ENCODE measurements around the gene COL1A1. TPM values are rescaled to one million over a fixed set of nuclear protein-coding genes. Genes with fewer than 3 reads are reported as not detected.

COL1A1 gene
- total RNA-seq: 1,000 to 10,000 TPM; 1,525 to 2,315 TPM
- 1,000 to 10,000 TPM in 1 of 2 donors, 100 to 1,000 TPM in 1; 586 to 1,058 TPM for polyA plus RNA-seq (ENCODE audit: insufficient read length in 2 of 2)
- long read RNA-seq, donor 1, full-length matches to known transcripts: 66 of 307 reads
- long read RNA-seq, donor 1, partial matches to known transcripts: 241 of 307 reads
- long read RNA-seq, donor 1, other reads (novel, unspliced or antisense): 0 of 307 reads
- long read RNA-seq, donor 2, full-length matches to known transcripts: 2 of 2 reads
- long read RNA-seq, donor 2, partial matches to known transcripts: 0 of 2 reads
- long read RNA-seq, donor 2, other reads (novel, unspliced or antisense): 0 of 2 reads
- long read RNA-seq, donor 3, full-length matches to known transcripts: 69 of 306 reads
- long read RNA-seq, donor 3, partial matches to known transcripts: 237 of 306 reads
- long read RNA-seq, donor 3, other reads (novel, unspliced or antisense): 0 of 306 reads
- long read RNA-seq, donor 4, full-length matches to known transcripts: 29 of 98 reads
- long read RNA-seq, donor 4, partial matches to known transcripts: 69 of 98 reads
- long read RNA-seq, donor 4, other reads (novel, unspliced or antisense): 0 of 98 reads

DNA sequence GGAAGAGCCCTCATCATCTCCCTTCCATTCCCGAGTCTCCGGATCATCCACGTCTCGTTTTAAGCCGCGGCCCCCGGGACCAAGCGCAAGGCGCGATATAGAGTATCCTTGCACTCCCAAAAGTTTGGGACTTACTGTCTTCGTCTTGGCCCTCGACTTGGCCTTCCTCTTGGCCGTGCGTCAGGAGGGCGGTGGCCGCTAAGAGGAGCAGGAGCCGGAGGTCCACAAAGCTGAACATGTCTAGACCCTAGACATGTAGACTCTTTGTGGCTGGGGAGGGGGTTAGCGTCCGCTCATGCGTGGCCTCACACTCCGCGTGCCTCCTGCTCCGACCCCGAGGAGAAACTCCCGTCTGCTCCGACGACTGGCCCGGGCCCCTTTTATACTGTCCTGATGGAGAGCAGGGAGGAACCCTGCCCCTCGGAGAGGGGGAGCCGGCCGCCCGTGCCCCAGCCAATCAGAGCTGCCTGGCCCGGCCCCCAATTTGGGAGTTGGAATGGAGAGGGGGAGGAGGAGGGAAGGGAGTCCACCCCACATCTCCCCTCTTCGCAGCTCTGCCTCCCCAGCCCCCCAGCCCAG lies at the start of gene COL1A1:
Gene COL1A1, minus strand, starts transcription at position 356 of the 579 bp plus-strand sequence. Its CDS starts 118 bp downstream, at position 238.
- DNase-seq (ENCODE audit: low read depth in 4 of 6, low spot score in 6 of 6): peak in 1 of 6 donors; percentile 79
- Histone ChIP-seq H3K4me1 (ENCODE audit: control insufficient read depth, insufficient read depth, low read length) (peaks cover 45% of the 10 kb centered on the region), H3K27me3 (ENCODE audit: control insufficient read depth, insufficient read depth, low read length) (peaks cover 61% of the 10 kb centered on the region), H3K36me3 (ENCODE audit: control insufficient read depth, insufficient read depth, low read length) (no peaks in the 10 kb centered on the region), H3K9me3 (ENCODE audit: control insufficient read depth, insufficient read depth, low read length) (no peaks in the 10 kb centered on the region), H3K27ac (ENCODE audit: low read depth, low read length) (peak within 1 kb of the TSS; percentile 93), H3K4me3 (ENCODE audit: low read depth, low read length) (peak within 1 kb of the TSS; percentile 62)
- WGBS (ENCODE audit: insufficient coverage): under 1% methylated on average over 26 of the region's 34 CpGs

GRCh38 chr17:50248255-50248654 lies 46.8 kb upstream of the COL1A1 start:
- WGBS (ENCODE audit: insufficient coverage): 100% methylated on average over 1 of the region's 2 CpGs
- Histone ChIP-seq H3K36me3 (ENCODE audit: control insufficient read depth, insufficient read depth, low read length) (no peaks in the 10 kb centered on the region), H3K4me3 (ENCODE audit: low read depth, low read length) (no peak overlapping the region), H3K27me3 (ENCODE audit: control insufficient read depth, insufficient read depth, low read length) (no peaks in the 10 kb centered on the region), H3K9me3 (ENCODE audit: control insufficient read depth, insufficient read depth, low read length) (peaks cover 4% of the 10 kb centered on the region), H3K4me1 (ENCODE audit: control insufficient read depth, insufficient read depth, low read length) (no peaks in the 10 kb centered on the region), H3K27ac (ENCODE audit: low read depth, low read length) (no peak overlapping the region)
- DNase-seq (ENCODE audit: low read depth in 4 of 6, low spot score in 6 of 6): no peak

GRCh38 chr17:50244771-50245170 lies 43.3 kb upstream of the COL1A1 start:
- no peak for DNase-seq (ENCODE audit: low read depth in 4 of 6, low spot score in 6 of 6)
- 83% methylated on average over 1 of the region's 6 CpGs for WGBS (ENCODE audit: insufficient coverage)
- H3K4me3 ChIP-seq (ENCODE audit: low read depth, low read length): no peak overlapping the region
- H3K4me1 ChIP-seq (ENCODE audit: control insufficient read depth, insufficient read depth, low read length): no peaks in the 10 kb centered on the region
- H3K27me3 ChIP-seq (ENCODE audit: control insufficient read depth, insufficient read depth, low read length): no peaks in the 10 kb centered on the region
- H3K36me3 ChIP-seq (ENCODE audit: control insufficient read depth, insufficient read depth, low read length): no peaks in the 10 kb centered on the region
- no peak overlapping the region for H3K27ac ChIP-seq (ENCODE audit: low read depth, low read length)
- peaks cover 4% of the 10 kb centered on the region for H3K9me3 ChIP-seq (ENCODE audit: control insufficient read depth, insufficient read depth, low read length)

DNA sequence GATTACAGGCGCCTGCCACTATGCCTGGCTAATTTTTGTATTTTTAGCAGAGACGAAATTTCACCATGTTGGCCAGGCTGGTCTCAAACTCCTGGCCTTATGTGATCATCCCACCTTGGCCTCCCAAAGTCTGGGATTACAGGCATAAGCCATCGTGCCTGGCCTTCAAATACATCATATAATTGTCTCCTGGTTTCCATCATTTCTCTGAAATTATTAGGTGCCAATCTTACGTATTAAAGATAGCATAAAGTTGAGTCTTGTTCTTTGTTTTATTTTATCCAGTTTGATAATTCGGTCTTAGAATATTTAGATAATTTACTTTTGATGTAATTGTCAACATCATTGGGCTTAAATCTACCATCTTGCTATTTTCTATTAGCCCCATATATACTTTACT lies 40.0 kb upstream of the COL1A1 start:
- 100% methylated on average over 1 of the region's 5 CpGs for WGBS (ENCODE audit: insufficient coverage)
- no peaks in the 10 kb centered on the region for H3K9me3 ChIP-seq (ENCODE audit: control insufficient read depth, insufficient read depth, low read length)
- DNase-seq (ENCODE audit: low read depth in 4 of 6, low spot score in 6 of 6): no peak

DNA sequence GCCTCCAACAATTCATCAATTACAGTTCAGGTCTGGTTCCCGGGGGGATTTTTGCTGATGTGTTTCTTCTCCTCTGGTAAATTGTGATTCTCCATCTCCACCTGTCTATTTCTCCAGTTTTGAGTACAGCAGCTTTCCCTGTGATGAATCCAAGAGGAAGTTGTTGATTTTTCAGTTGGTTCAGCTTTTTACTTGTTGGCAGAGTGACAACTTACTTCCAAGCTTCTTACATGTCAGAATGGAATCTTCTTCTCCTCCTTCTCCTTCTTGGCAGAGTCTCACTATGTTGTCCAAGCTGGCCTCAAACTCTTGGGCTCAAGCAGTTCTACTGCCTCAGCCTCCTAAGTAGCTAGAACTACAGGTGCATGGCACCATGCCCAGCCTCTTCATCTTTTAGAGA lies 39.4 kb upstream of the COL1A1 start:
- H3K4me3 ChIP-seq (ENCODE audit: low read depth, low read length): no peak overlapping the region
- no peaks in the 10 kb centered on the region for H3K36me3 ChIP-seq (ENCODE audit: control insufficient read depth, insufficient read depth, low read length)
- DNase-seq (ENCODE audit: low read depth in 4 of 6, low spot score in 6 of 6): no peak
- H3K4me1 ChIP-seq (ENCODE audit: control insufficient read depth, insufficient read depth, low read length): no peaks in the 10 kb centered on the region
- no peaks in the 10 kb centered on the region for H3K9me3 ChIP-seq (ENCODE audit: control insufficient read depth, insufficient read depth, low read length)
- no peaks in the 10 kb centered on the region for H3K27me3 ChIP-seq (ENCODE audit: control insufficient read depth, insufficient read depth, low read length)
- WGBS (ENCODE audit: insufficient coverage): no CpG with 5 or more reads among the region's 1 CpG
- H3K27ac ChIP-seq (ENCODE audit: low read depth, low read length): no peak overlapping the region

More for the DNA sequence above, 40.0 kb upstream of the COL1A1 start:
- H3K4me3 ChIP-seq (ENCODE audit: low read depth, low read length): no peak overlapping the region
- no peak overlapping the region for H3K27ac ChIP-seq (ENCODE audit: low read depth, low read length)
- no peaks in the 10 kb centered on the region for H3K27me3 ChIP-seq (ENCODE audit: control insufficient read depth, insufficient read depth, low read length)
- H3K36me3 ChIP-seq (ENCODE audit: control insufficient read depth, insufficient read depth, low read length): no peaks in the 10 kb centered on the region
- H3K4me1 ChIP-seq (ENCODE audit: control insufficient read depth, insufficient read depth, low read length): no peaks in the 10 kb centered on the region

DNA sequence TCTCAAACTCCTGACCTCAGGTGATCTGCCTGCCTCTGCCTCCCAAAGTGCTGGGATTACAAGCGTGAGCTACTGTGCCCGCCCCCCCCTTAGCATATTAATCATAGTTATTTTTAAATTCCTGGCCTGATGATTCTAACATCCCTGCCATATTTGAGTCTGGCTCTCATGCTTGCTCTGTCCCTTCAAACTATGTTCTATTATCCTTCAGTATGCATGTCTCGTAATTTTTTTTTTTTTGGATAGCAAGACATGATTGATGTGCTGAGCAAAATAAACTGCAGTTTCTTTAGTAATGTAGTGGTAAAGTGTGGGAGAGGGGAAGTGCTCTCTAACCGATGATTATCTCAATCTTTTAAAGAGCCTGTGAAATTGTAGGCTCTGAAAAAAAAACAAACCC lies 38.5 kb upstream of the COL1A1 start:
- Histone ChIP-seq H3K27me3 (ENCODE audit: control insufficient read depth, insufficient read depth, low read length) (no peaks in the 10 kb centered on the region), H3K4me1 (ENCODE audit: control insufficient read depth, insufficient read depth, low read length) (no peaks in the 10 kb centered on the region), H3K27ac (ENCODE audit: low read depth, low read length) (no peak overlapping the region), H3K9me3 (ENCODE audit: control insufficient read depth, insufficient read depth, low read length) (no peaks in the 10 kb centered on the region), H3K4me3 (ENCODE audit: low read depth, low read length) (no peak overlapping the region), H3K36me3 (ENCODE audit: control insufficient read depth, insufficient read depth, low read length) (no peaks in the 10 kb centered on the region)
- no peak for DNase-seq (ENCODE audit: low read depth in 4 of 6, low spot score in 6 of 6)
- WGBS (ENCODE audit: insufficient coverage): 90% methylated on average over 2 of the region's 4 CpGs

GRCh38 chr17:50238601-50239280 lies 37.3 kb upstream of the COL1A1 start:
- H3K9me3 ChIP-seq (ENCODE audit: control insufficient read depth, insufficient read depth, low read length): peaks cover under 1% of the 10 kb centered on the region
- no peak overlapping the region for H3K27ac ChIP-seq (ENCODE audit: low read depth, low read length)
- WGBS (ENCODE audit: insufficient coverage): 95% methylated on average over 3 of the region's 9 CpGs
- no peak for DNase-seq (ENCODE audit: low read depth in 4 of 6, low spot score in 6 of 6)
- no peaks in the 10 kb centered on the region for H3K4me1 ChIP-seq (ENCODE audit: control insufficient read depth, insufficient read depth, low read length)
- H3K36me3 ChIP-seq (ENCODE audit: control insufficient read depth, insufficient read depth, low read length): no peaks in the 10 kb centered on the region
- no peak overlapping the region for H3K4me3 ChIP-seq (ENCODE audit: low read depth, low read length)
- H3K27me3 ChIP-seq (ENCODE audit: control insufficient read depth, insufficient read depth, low read length): no peaks in the 10 kb centered on the region

GRCh38 chr17:50237901-50238300 lies 36.5 kb upstream of the COL1A1 start:
- DNase-seq (ENCODE audit: low read depth in 4 of 6, low spot score in 6 of 6): peak in 2 of 6 donors; percentile 6 to 78
- H3K36me3 ChIP-seq (ENCODE audit: control insufficient read depth, insufficient read depth, low read length): no peaks in the 10 kb centered on the region
- 43% methylated on average over 1 of the region's 2 CpGs for WGBS (ENCODE audit: insufficient coverage)
- H3K27me3 ChIP-seq (ENCODE audit: control insufficient read depth, insufficient read depth, low read length): no peaks in the 10 kb centered on the region
- no peak overlapping the region for H3K27ac ChIP-seq (ENCODE audit: low read depth, low read length)
- no peak overlapping the region for H3K4me3 ChIP-seq (ENCODE audit: low read depth, low read length)
- no peaks in the 10 kb centered on the region for H3K4me1 ChIP-seq (ENCODE audit: control insufficient read depth, insufficient read depth, low read length)
- peaks cover 3% of the 10 kb centered on the region for H3K9me3 ChIP-seq (ENCODE audit: control insufficient read depth, insufficient read depth, low read length)

- no peak for DNase-seq (ENCODE audit: low read depth in 4 of 6, low spot score in 6 of 6)
- no peak overlapping the region for H3K4me3 ChIP-seq (ENCODE audit: low read depth, low read length)
- H3K27me3 ChIP-seq (ENCODE audit: control insufficient read depth, insufficient read depth, low read length): no peaks in the 10 kb centered on the region
- H3K9me3 ChIP-seq (ENCODE audit: control insufficient read depth, insufficient read depth, low read length): peaks cover 3% of the 10 kb centered on the region
- no peak overlapping the region for H3K27ac ChIP-seq (ENCODE audit: low read depth, low read length)
- no peaks in the 10 kb centered on the region for H3K36me3 ChIP-seq (ENCODE audit: control insufficient read depth, insufficient read depth, low read length)
- H3K4me1 ChIP-seq (ENCODE audit: control insufficient read depth, insufficient read depth, low read length): no peaks in the 10 kb centered on the region
Measured at GRCh38 chr17:50234581-50234980, 33.1 kb upstream of the COL1A1 start.
